Right atrium auricular region (tissue), 2 donors: ENCODE results near the gene BCL2L11. TPM values are rescaled to one million over a fixed set of nuclear protein-coding genes. Genes with fewer than 3 reads are reported as not detected.

ENCODE experiments used
- DNase-seq: peaks from one replicate; pipeline ENCODE4 v3.0.0-alpha.2; 2019; ENCODE audit warnings: low spot score
- H3K27ac ChIP-seq, 2 donors: fragments of 200-600 bp; sonication (generic); 1 replicate in 1 of 2; 2 replicates in 1 of 2; pipeline ENCODE4 v1.5.1; 2016 to 2019
- H3K27me3 ChIP-seq, 2 donors: fragments of 200-600 bp; sonication (generic); one replicate each; pipeline versions ENCODE4 v1.5.1 to v1.6.0; 2017 to 2019
- H3K36me3 ChIP-seq: fragments of 200-600 bp; sonication (generic); one replicate; pipeline ENCODE4 v1.5.1; 2016
- H3K4me1 ChIP-seq, 2 donors: fragments of 200-600 bp; sonication (generic); one replicate each; pipeline versions ENCODE4 v1.5.1 to v1.6.0; 2017 to 2019
- H3K4me3 ChIP-seq, 2 donors: fragments of 200-600 bp; sonication (generic); 1 replicate in 1 of 2; 2 replicates in 1 of 2; pipeline ENCODE4 v1.5.1; 2017 to 2019; ENCODE audit warnings: mild to moderate bottlenecking in 1 of 2, moderate library complexity in 1 of 2
- H3K9me3 ChIP-seq, 2 donors: fragments of 200-600 bp; sonication (generic); one replicate each; pipeline ENCODE4 v1.5.1; 2019
- total RNA-seq, 2 donors: library from RNA; depleted of rRNA; stranded (reverse); fragments of >200 nt; gene quantifications; one replicate each; pipeline ENCODE4 v1.1.0, GENCODE V29; 2016
- TF ChIP-seq, protein P1 (sequence below), 2 donors: fragments of 200-600 bp; sonication (generic); IDR thresholded peaks; one replicate each; pipeline ENCODE4 v1.5.1; 2019; ENCODE audit warnings: antibody characterized with exemption in 2 of 2

Gene BCL2L11
- total RNA-seq, 2 donors from 2014 or later, result 9.2 to 14.0 TPM

DNA sequence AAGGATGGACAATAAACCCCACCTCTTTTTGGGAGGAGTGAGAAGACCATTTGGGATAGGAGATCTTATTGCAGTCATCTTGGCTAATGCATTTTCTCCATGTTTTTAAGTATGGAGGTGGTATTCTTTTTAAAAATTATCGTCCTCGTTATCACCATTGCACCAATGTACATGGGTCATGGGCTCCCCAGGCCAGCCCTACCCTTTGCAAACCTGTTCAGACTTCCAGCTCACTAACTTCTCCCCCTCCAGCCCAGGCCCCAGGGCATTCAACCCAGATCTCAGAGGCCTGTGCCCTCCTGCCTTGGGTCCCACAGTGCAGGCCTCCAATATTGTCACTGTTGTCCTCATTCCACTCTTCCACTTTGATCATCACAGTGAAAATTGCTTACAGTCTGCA is 68.4 kb downstream of the BCL2L11 start:
- DNase-seq, result no peak
- Histone ChIP-seq H3K9me3 (no peaks in the 10 kb centered on the region), H3K27me3 (no peaks in the 10 kb centered on the region), H3K4me3 (no peak overlapping the region), H3K36me3 (no peaks in the 10 kb centered on the region), H3K27ac (no peak overlapping the region), H3K4me1 (peaks cover 0 to 15% of the 10 kb centered on the region in 2 donors)
- TF ChIP-seq, protein P1, sequence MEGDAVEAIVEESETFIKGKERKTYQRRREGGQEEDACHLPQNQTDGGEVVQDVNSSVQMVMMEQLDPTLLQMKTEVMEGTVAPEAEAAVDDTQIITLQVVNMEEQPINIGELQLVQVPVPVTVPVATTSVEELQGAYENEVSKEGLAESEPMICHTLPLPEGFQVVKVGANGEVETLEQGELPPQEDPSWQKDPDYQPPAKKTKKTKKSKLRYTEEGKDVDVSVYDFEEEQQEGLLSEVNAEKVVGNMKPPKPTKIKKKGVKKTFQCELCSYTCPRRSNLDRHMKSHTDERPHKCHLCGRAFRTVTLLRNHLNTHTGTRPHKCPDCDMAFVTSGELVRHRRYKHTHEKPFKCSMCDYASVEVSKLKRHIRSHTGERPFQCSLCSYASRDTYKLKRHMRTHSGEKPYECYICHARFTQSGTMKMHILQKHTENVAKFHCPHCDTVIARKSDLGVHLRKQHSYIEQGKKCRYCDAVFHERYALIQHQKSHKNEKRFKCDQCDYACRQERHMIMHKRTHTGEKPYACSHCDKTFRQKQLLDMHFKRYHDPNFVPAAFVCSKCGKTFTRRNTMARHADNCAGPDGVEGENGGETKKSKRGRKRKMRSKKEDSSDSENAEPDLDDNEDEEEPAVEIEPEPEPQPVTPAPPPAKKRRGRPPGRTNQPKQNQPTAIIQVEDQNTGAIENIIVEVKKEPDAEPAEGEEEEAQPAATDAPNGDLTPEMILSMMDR (IDR thresholded peaks at IDR 0.05), result no peak

DNA sequence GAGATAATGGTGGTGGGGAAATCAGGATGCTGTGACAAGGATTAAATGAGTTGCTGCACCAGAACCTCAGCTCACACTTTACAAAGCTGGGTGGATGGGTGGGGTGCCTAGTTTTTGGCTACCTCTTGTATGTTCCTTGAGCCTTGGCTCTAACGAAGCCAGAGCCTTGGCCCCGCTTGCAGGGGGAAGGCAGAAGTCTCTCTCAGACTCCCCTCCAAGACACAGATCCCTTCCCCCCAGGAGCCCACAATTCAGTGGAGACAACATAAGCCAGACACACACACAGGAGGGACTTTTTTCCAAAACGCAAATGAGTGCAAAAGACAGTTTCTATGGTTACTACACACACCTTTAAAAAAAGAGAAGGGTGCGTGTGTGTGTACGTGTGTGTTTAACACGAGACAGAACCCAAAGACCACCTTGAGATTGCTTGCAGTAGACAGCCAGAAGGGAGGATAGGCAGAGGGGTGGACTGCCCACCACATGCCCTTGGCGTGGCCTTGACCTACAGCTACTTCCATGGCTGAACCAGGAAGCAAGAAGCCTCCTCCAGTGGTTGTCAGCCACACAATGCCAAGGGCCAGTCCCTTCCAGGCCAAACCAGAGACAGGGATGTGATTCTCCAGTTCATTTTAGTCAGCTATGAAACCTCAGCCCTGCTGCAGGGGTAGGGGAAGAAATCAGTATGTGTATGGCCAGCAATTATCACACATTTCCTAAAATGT is 70.3 kb downstream of the BCL2L11 start:
- no peak for DNase-seq

DNA sequence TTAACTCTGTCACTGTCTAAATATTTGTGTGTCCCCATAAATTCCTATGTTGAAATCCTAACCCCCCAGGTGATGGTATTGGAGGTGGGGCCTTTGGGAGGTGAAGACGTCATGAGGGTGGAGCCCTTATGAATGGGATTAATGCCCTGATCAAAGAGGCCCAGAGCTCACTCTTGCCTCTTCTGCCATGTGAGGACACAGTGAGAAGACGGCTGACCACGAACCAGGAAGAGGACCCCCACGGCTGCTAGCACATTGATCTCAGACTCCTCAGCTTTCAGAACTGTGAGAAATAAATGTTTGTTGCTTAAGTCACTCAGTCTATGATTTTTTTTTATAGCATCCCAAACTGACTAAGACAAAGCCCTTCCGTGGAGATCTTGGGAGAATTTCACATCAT is 71.2 kb downstream of the BCL2L11 start:
- no peak for DNase-seq
- no peaks in the 10 kb centered on the region for H3K36me3 ChIP-seq
- H3K27me3 ChIP-seq, result no peaks in the 10 kb centered on the region
- no peak overlapping the region for H3K27ac ChIP-seq
- H3K4me3 ChIP-seq, result no peak overlapping the region
- TF ChIP-seq, protein P1 (IDR thresholded peaks at IDR 0.05), result no peak
- H3K4me1 ChIP-seq, result no peaks in the 10 kb centered on the region
- no peaks in the 10 kb centered on the region for H3K9me3 ChIP-seq

More for the DNA sequence above, 70.3 kb downstream of the BCL2L11 start:
- Histone ChIP-seq H3K27ac (no peak overlapping the region), H3K9me3 (no peaks in the 10 kb centered on the region), H3K27me3 (no peaks in the 10 kb centered on the region), H3K36me3 (no peaks in the 10 kb centered on the region), H3K4me1 (peaks cover 0 to 3% of the 10 kb centered on the region in 2 donors), H3K4me3 (no peak overlapping the region)
- TF ChIP-seq, protein P1 (IDR thresholded peaks at IDR 0.05), result no peak

DNA sequence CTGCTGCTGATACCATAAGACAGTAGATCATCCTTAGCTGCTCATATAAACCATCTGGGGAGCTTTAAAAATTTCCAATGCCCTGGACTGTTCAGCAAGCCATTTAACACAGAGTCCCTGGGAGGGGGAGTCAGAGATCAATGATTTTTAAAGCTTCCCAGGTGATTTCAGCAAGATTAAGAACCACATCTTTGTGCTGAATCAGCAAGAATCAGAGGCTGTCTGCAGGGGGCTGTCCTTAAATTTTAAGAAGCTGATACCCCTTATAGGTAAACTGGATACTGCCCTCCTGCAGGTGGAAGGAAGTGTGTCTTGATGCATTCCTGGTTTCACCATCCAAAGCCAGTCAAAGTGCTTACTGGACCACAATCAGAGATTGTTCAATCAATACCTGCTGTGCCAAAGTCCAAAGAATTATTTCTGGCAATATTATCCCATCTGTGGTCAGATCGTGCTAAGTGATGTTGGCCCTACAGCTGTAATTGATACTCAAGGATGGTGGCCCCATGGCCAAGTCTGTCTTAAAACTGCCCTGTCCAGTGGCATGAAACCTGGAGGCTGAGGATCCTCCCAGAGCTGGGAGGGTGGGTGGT is 72.2 kb downstream of the BCL2L11 start:
- Histone ChIP-seq H3K4me3 (no peak overlapping the region), H3K9me3 (no peaks in the 10 kb centered on the region), H3K27me3 (no peaks in the 10 kb centered on the region), H3K4me1 (no peaks in the 10 kb centered on the region), H3K27ac (no peak overlapping the region), H3K36me3 (no peaks in the 10 kb centered on the region)
- TF ChIP-seq, protein P1 (IDR thresholded peaks at IDR 0.05), result no peak
- no peak for DNase-seq

DNA sequence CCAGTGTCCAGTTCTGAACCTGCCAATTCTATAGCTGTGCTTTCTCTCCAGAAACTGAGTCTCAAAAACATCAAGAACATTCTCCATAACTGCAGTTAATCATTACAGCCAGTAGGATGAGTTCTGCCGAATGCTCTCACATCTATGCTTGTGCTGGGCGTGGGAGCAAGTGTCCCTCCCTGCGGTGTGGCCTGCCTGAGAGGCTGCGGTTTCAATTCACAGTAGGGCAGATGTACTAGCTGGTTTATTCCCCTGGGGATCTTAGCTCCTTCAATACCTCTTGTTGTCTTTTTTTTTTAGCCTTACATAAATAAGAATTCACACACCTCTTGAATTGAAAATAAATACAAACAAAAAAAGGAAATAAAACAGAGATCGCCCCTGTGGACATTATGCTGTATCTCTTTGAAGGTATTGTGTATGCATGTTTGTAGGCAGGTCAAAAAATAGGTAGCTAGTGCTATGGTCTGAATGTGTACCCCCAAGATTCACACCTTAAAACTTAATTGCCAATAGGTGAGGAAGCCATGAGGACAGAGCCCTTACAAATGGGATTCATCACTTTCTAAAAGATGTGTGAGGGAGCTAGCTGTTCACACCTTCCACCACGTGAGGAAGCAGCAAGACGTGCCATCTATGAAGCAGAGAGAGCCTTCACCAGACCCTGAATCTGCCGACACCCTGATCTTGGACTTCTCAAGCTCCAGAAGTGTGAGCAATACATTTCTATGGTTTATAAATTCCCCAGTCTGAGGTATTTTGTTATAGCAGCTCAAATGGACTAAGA is 74.3 kb downstream of the BCL2L11 start:
- Histone ChIP-seq H3K27me3 (no peaks in the 10 kb centered on the region), H3K9me3 (no peaks in the 10 kb centered on the region), H3K36me3 (no peaks in the 10 kb centered on the region), H3K4me1 (no peaks in the 10 kb centered on the region), H3K27ac (no peak overlapping the region), H3K4me3 (no peak overlapping the region)
- TF ChIP-seq, protein P1 (IDR thresholded peaks at IDR 0.05), result no peak
- no peak for DNase-seq
